OCI-LY1 (cell line): ENCODE results near the gene RELL1.

Experiments
- CTCF ChIP-seq: fragments of 200-600 bp; sonication (generic), shearing (Covaris generic); IDR thresholded peaks from 2 replicates; pipeline ENCODE4 v1.5.1; 2017; ENCODE audit warnings: mild to moderate bottlenecking, antibody characterized with exemption, low read length, moderate library complexity, mixed read lengths
- EZH2 ChIP-seq: fragments of 200-600 bp; sonication (generic), shearing (Covaris generic); IDR thresholded peaks from 2 replicates; pipeline ENCODE4 v1.8.0; 2017; ENCODE audit warnings: borderline replicate concordance, mixed run types, mild to moderate bottlenecking, antibody characterized with exemption, low read length, moderate library complexity, mixed read lengths

GRCh38 chr4:37663552-37663951 lies 22.6 kb downstream of the RELL1 start:
- TF ChIP-seq CTCF (no peak), EZH2 (no peak)
